ENCODE measurements around the gene MAP3K7CL.
"Not testable (repeated sequence)": the region's sequence is repeated elsewhere in the genome, so short reads cannot be mapped to it uniquely, and the experiment has no call there.

The MAP3K7CL gene

GRCh38 chr21:29133796-29134195, 3.4 kb downstream of the MAP3K7CL start:
- no peak for DNase-seq

GRCh38 chr21:29135481-29135880, 5.0 kb downstream of the MAP3K7CL start:
- no peak for DNase-seq

GRCh38 chr21:29136033-29136432, 5.6 kb downstream of the MAP3K7CL start:
- DNase-seq = no peak

- DNase-seq = no peak
Observed at GRCh38 chr21:29144736-29145353, 14.4 kb downstream of the MAP3K7CL start.

- no peak for DNase-seq
Observed at GRCh38 chr21:29145354-29145782, 14.9 kb downstream of the MAP3K7CL start.

- DNase-seq = no peak
Observed at GRCh38 chr21:29145852-29146453, 15.5 kb downstream of the MAP3K7CL start.

- no peak for DNase-seq
Observed at GRCh38 chr21:29146726-29147125, 16.3 kb downstream of the MAP3K7CL start.

- no peak for DNase-seq
Observed at GRCh38 chr21:29148530-29148929, 18.1 kb downstream of the MAP3K7CL start.

GRCh38 chr21:29149808-29150425, 19.5 kb downstream of the MAP3K7CL start:
- no peak for DNase-seq

- DNase-seq = no peak
Observed at GRCh38 chr21:29151931-29152330, 21.5 kb downstream of the MAP3K7CL start.

GRCh38 chr21:29152916-29153315, 22.5 kb downstream of the MAP3K7CL start:
- DNase-seq = no peak

- DNase-seq = no peak
Observed at GRCh38 chr21:29154270-29154669, 23.8 kb downstream of the MAP3K7CL start.

- DNase-seq = no peak
Observed at GRCh38 chr21:29155118-29155932, 24.9 kb downstream of the MAP3K7CL start.

- DNase-seq = no peak
Observed at GRCh38 chr21:29155933-29156260, 25.5 kb downstream of the MAP3K7CL start.

- no peak for DNase-seq
Observed at GRCh38 chr21:29157080-29157479, 26.6 kb downstream of the MAP3K7CL start.

GRCh38 chr21:29159842-29160241, 29.4 kb downstream of the MAP3K7CL start:
- no peak for DNase-seq

GRCh38 chr21:29162825-29163224, 32.4 kb downstream of the MAP3K7CL start:
- not testable (repeated sequence) for DNase-seq

GRCh38 chr21:29163341-29164115, 33.1 kb downstream of the MAP3K7CL start:
- no peak for DNase-seq

GRCh38 chr21:29164323-29164942, 34.0 kb downstream of the MAP3K7CL start:
- DNase-seq = no peak

- no peak for DNase-seq
Observed at GRCh38 chr21:29166323-29166722, 35.9 kb downstream of the MAP3K7CL start.

GRCh38 chr21:29166853-29167252, 36.4 kb downstream of the MAP3K7CL start:
- DNase-seq = no peak

- not testable (repeated sequence) for DNase-seq
Observed at GRCh38 chr21:29167481-29167880, 37.0 kb downstream of the MAP3K7CL start.
